MV-4-11 (cell line): ENCODE results near the gene HGFAC.
A peak's percentile ranks its signal among the peaks of the same experiment; 100 is the strongest.

ENCODE experiments used
- DNase-seq: peaks from one replicate; lab custom pipeline; 2025; lab: John Stamatoyannopoulos, UW

Gene HGFAC

DNA sequence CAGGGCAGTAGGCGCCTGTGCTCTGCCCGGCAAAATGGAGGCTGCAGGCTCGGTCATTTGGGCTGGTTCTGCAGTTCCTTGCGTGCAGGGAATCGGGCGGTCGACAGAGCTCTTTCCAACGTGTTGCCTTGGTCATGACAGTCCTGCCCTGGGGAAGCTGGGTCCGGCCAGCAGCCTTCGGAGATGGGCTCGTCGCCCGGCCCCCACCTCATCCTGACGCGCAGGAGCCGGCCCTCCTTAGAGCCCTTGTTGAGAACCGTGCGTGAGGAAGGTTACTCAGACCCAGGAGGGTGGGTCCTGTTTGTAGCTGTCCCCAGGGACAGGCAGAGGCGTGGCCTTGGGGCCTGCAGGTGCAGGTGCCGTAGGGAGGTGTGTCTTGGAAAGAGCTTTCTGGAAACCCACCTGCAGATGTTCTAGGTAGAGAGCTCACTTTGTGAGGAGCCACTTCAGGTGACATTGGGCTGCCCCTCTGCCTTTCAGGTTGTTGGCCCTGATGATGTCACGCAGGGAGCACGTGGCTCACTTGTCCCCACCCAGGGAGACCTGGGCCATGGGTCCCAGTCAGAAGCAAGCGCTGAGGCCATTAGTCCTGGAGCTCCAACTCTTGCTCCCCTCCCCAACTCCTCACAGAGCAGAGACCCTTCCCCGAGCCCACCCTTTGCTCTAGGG, 15.2 kb upstream of the HGFAC start:
- DNase-seq, result no peak

DNA sequence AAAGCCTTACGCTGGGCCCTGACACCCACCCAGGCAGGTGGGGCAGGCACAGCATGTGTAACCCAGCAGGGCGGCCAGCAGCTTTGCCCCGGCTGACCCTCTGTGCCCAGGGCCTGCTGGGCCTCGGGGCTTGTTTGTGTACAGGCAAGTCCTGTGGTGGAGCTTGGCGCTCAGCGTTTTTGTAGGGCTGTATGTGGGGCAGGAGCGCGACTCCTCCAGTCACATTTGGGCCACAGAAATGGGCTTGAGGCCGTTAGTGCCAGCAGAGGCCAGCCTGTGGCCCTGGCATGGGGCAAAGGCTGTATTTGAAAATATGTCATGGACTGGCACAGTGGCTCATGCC, 14.7 kb upstream of the HGFAC start:
- DNase-seq, result no peak

DNA sequence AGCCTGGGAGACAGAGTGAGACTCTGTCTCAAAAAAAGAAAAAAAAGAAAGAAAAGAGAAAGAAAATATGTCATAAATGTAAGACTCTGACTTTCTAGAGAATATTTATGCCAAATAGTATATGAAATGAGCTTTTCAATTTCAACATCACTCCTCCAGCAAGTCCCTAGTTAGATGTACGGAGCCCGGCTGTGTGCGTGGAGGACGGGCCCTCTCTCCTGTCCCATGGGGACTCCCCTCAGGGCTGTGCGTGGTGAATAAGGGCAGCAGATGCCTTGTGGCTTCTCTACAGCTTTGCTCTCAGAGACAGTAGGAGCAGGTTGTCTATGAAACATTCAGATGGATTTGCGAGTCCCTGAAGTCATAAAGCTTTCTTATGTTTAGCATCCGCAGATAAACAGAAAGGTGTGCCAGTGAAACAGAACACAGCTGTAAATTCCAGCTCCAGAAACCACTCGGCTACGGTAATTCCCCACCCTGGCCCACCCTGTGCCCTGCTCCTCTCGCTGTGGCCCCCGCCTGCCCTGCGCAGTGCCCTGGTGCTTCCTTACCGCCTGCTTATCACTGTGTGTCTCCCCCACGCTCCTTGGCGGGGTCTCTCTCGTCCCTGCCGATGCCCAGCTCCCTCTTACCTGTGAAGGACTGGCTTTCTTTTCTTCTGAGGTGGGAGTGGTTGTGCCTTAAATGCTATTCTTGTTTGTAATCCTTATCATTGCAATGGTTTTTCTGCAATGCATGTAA, 13.9 kb upstream of the HGFAC start:
- no peak for DNase-seq

DNA sequence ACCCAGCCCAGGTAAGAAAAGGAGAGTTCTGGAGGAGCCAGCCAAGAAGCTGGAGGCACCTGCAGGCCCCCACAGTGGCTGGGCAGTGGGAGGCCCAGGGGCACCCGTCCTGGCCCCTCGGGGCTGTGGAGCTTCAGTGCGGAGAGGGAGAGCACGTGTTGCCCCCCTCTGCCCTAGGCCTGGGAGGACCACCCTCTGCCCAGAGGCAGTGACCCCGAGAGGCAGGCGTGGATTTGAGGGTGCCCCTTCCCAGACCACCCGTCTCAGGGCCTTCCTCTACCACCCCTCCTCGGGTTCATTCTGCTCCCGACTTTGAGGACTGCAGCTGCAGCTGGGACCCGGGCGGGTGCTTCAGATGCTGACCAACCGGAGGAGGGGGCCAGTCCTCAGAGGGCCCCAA, 12.1 kb upstream of the HGFAC start:
- no peak for DNase-seq

DNA sequence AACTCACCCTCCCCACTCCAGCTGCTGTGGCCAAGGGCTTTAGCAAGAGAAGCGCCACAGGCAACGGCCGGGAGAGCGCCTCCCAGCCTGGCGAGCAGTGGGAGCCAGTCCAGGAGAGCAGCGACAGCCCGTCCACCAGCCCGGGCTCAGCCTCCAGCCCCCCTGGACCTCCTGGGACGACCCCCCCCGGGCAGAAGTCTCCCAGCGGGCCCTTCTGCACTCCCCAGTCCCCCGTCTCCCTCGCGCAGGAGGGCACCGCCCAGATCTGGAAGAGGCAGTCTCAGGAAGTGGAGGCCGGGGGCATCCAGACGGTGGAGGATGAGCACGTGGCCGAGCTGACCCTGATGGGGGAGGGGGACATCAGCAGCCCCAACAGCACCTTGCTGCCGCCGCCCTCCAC, 11.2 kb upstream of the HGFAC start:
- no peak for DNase-seq

DNA sequence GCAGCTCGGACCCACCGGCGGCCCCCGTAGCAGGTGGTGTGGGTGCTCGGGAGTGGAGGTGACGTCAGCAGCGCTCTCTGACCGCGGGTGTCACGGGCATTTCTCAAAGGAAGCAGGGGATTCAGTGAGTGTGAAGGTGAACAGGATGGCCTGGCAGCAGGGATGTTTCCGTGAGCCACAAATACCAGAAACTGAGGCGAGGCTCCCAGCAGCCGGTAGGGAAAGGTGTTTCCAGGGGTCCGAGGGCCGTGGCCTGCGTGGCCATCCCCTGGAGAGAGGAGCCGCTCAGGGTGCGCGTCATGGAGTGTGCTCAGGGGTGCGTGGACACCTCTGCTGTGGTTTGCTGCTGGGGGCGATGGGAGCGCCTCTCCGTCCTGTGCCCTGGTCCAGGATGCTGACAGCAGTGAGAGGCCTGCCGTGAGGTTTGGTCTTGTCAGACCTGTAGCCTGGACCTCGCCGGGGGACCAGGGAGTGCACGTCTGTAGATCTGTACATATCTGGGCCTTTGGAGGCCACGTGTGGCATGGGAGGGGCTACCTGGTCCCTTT, 10.2 kb upstream of the HGFAC start:
- no peak for DNase-seq

DNA sequence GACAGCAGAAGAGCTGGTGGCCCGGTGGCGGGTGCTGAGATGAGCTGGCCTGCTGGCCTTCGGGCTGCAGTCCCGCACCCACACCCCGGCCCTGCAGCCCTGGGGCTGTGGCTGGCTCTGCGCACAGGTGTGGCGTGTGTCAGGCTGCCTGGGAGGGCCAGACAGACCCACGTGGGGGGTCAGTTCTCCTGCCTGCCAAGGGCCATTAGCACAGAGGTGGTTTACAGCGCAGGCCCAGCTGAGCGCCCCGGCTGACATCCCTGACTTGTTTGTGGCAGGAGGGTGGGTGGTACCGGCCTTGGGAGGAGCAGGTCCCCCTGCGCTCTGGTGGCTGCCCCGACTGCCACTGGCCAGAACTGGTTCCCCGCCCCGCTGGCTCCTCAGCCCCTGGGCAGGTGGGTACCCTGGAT, 9.4 kb upstream of the HGFAC start:
- DNase-seq, result no peak

DNA sequence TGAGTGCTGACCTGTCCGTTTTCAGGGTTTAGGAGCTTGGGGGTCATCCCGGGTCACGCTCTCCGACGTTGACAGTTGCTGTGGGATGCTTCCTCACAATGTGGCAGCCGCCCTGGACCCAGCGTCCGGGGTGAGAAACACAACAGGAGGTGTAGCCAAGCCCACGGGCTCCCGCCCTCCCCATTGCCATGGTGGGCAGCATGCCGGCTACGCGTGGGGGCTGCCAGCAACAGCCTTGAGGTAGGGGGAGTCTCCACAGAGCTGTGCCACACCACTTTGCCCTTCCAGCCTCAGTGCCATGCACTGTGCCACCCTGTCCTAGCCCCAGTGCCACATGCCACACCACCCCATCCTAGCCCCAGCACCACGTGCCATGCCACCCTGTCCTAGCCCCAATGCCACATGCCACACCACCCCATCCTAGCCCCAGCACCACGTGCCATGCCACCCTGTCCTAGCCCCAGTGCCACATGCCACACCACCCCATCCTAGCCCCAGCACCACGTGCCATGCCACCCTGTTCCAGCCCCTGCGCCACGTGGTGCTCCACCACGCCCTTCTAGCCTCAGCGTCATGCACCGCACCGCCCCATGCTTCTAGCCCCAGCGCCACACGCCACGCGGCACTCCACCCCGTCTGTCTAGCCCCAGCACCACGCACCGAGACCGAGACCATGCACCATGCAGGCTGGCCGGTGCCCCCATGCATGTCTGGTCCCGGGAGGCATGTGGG, 8.5 kb upstream of the HGFAC start:
- DNase-seq, result no peak

DNA sequence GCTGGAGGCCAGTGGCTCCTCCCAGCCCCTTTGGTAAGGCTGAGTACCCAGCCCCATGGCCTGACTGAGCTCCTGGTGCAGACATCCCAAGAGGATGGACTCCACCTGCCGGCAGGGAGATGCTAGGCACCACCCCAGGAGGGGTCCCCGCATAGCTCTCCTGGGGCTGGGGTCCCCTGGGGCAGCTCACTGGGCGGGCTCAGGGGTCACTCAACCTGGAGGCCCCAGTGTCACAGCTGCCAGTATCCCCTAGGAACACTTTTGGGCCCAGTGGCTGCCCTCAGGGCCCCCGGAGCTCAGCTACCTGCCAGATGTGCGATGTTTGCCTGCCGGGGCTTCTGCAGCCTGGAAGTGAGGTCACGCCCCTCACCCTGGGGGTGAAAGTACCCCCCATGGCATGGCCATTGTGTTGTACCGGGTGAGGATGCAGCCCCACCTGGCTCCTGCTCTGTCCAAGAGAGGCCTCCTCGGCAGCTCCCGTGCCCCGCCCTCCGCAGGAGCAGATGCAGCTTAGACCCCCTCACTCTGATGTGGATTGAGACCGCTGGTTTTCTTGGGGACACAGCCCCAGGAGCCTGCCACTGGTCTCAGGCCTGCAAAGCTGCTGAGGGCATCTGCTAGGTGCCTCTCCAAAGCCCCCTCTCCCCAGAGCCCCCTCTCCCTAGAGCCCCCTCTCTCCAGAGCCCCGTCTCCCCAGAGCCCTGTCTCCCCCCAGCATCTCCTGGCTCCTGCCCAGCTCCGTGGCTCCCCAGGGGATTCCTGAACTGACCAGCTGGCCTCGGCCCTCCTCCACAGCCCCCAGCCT, 6.7 kb upstream of the HGFAC start:
- DNase-seq, result no peak

DNA sequence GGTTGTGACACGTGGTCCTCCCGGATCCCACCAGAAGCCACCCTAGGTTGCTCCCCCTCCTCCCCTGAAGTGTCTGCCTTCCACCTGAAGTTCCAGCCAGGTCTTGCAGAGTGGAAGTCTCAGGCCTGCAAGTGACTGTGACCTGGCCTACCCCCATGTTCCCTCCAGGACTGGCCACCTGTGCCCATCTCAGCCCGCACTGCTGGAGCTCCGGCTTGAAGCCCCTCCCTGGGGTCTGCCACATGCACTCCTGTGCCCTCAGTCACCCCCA, 6.1 kb upstream of the HGFAC start:
- DNase-seq, result no peak

DNA sequence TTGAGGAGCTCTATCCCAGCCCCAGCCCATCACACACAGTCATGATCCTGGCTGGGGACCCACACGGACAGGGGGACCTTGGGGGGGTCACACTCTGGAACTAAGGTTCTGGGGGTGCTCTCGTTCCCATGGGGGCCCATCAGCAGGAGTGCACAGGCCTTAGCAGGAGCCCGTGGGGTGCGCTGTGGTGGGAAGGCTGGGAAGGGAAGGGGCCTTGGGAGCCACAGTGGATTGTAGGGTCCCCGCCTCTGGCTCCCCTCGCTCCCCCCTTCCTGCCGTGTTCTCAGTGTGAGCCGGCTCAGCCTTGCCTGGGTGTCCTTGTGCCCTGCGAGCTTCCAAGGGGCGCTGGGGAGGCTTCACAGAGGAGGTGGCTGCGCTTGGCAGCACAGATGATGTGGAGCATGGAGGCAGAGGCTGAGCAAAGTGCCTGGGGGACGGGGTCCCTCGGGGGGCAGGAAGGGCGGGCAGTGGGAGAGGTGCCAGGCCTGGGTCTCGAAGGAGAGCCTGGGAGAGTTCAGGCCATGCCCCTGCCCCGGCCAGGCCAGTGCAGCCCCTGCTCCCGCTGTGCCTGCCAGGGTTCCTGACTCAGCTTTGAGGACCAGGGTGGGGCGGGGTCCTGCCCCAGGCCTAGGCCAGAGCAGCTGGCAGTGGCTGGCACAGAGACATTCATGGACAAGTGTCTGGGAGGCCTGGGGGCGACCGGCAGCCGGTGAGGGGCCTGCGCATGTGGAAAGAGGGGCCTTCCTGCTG, 5.5 kb upstream of the HGFAC start:
- DNase-seq, result no peak

DNA sequence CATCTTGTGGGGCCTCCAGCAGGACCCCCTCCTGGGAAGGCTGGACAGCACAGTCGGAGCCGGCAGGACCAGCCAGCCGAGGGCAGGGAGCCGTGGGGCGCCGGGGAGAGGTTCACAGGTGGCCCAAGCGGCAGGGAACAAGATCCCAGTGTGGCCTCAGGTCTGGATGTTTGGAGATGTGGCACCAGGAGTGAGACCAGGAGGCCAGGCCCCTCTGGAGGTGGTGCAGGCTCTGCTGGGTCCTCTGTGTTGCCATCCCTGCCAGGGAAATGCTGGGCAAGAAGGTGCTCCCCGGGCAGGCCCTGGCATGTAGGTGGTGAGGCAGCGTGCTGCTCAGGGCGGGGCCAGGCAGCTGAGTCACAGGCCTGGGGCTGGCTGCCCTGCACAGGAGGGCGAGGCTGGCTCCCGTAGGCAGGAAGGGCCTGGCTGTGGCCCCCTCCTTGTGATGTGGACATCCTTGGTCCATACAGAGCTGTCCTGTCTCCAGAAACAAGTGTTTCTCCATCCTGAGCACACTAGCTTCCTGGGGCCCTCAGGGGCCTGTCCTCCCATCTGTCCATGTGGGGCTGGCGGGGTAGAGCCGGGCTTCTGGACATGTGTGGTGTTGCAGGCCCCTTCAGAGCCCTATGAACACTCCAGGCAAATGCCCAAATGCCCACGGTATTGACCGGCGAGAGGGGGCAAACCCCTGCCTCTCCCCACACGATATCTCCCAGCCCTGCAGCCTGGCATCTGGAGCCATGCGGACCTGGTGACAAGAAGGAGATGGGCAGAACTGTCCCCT, 4.8 kb upstream of the HGFAC start:
- peak; percentile 12 for DNase-seq

DNA sequence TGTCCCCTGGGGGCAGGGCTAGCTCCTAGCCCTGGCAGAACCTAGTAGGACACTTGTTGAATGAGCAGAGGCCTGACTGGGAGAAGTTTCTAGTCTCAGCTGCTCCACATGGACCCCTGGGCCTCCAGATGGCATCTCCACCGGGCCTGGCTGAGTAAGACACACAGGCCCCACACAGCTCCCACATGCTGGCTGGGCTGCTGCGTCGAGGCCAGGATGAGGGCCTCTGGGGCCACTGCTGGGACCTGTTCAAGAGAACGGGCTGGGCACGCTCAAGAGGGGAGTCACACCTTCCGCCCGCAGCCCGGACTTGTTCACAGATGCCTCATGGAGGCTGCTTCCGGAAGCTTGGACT, 4.2 kb upstream of the HGFAC start:
- DNase-seq, result no peak

DNA sequence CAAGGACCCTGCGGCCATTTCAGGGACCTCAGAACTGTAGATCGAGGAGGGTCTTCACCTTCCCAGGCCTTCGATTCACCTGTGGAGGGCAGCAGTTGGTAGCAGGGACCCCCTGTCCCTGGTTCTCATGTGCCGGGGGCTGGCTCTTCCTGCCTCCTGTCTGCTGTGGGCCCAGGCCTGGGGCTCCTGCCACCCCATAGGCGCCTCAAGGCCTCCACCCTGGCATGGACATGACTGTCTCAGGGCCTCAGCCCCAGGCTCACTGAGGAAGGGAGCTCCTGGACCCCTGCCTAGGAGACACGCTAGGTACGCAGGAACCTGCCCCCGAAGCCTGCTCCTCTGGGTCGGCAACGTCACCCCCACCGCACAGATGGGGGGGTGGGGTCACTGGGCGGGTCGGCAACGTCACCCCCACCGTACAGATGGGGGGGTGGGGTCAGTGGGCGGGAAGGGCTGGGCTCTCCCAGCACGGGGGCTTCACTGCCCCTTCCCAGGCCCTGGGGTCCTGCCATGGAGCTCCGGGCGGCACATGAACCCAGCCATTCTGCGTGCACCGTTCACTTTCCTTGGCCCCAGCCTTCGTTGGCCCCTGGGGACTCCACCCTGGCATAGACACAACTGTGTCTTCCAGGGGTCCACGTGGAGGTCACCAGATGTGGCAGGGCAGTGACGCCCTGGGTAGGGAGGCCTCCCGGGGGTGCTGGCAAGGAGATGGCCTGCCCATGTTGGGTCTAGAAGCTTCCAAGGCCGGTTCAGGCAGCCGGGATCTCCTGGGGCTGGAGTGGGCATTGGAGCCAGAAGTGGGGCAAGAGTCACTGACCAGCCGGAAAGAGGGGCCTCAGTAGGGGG, 3.5 kb upstream of the HGFAC start:
- no peak for DNase-seq

DNA sequence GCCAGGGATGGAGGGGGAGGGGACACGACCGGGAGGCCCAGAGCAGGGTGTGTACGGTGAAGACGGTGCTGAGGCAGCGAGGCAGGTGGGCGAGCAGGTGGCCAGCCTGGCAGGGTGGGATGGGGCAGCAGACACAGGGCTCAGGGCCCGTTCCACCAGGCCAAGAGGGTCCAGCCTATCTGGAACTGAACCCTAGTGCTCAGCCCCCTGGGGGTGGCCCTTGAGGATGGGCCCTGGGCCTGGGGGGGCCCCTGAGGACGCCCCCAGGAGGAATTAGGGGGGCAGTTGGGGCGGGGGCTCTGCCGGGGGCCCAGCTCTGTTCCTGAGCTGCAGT, 3.0 kb upstream of the HGFAC start:
- DNase-seq, result no peak

DNA sequence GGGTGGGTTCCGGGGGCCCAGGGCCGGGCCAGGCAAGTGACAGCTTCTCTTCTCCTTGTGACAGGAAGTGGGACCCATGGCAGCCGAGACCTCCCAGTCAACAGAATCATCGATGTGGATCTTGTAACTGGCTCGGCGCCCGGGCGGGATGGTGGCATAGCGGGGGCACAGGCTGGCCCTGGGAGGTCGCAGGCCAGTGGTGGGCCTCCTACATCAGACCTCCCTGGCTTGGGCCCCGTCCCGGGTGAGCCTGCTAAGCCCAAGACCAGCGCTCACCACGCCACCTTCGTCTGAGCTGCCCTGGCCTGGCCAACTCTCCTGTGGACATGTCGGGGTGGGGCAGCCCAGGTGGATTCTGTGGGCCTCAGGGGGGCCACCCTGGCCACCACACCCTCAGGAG, 2.4 kb upstream of the HGFAC start:
- no peak for DNase-seq

DNA sequence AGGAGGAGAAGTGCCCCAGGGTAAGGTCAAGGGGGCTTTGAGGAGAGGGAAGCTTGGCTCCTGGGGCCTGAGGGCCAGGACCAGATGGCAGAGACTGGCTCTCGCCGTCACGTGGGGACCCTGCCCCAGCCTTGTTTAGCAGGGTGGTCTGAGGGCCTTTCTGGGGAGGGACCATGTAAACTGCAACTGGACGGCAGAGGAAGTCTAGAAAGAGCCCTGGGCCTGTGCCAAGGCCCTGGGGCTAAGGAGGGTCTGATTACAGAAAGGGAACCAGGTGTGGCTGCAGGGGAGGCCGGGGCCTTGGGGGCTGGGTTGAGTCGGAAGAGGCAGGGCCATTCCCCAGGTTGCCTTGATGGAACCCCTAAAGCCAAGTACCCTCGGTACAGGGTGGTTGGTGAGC, 1.8 kb upstream of the HGFAC start:
- DNase-seq, result no peak

DNA sequence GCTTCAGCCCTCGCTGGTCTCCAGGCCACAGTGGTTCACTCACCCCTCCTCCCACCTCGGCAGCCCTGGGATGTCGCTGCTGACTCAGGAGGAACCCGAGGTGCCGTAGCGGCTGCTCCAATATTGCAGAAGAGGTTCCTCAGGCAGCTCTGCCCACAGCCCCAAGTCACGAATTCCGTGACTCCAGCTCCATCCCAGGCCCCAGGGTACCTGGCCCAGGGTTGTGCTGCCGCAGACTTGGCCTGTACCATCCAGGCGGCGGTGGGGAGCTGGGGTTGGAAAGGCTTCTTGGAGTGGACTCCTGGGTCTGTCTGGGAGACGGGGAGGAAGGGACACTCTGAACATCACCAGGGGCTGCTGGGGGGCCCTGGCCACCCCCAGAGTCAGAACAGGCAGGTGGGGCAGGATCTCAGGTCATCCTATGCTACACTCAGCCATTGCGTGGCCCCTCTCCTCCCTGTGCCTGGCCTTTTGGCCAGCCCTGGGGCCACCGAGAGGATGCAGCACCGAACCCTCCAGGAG, 728 bp upstream of the HGFAC start:
- peak; percentile 48 for DNase-seq

DNA sequence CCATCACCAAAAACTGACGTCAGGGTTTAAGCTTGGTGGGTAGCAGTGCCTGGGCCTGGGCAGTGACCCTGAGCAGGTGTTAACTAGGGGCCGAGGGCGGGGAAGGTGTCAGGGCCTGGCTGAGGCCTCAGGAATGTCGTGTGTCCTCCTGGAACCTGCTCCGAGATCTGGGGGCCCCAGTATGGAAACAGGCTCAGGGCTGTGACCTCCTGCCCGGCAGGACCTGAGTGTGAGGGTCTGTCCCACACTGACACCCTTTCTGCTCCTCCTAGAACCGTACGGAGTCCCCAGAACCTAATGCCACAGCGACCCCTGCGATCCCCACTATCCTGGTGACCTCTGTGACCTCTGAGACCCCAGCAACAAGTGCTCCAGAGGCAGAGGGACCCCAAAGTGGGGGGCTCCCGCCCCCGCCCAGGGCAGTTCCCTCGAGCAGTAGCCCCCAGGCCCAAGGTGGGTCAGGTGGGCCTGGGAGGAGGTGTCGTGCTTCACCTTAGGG, 741 bp downstream of the HGFAC start:
- no peak for DNase-seq
